ENCODE results near the gene OR1F1. TPM values are rescaled to one million over a fixed set of nuclear protein-coding genes. Genes with fewer than 3 reads are reported as not detected.

OR1F1 gene
- total RNA-seq, 1 experiment from 2014 or later = 0.44 TPM

GRCh38 chr16:3157229-3158025 is 30.6 kb upstream of the OR1F1 start (continued):
- TF ChIP-seq RELA (CRISPR knock-in tag; IDR thresholded peaks at IDR 0.05; ENCODE audit: borderline replicate concordance) = no peak

GRCh38 chr16:3158026-3158509 is 29.9 kb upstream of the OR1F1 start:
- ChIA-PET CTCF (interaction anchor here (0.5 to 6.2 kb wide), 13 partner anchors 7 to 602 kb away, joined by 3 to 95 read pairs (median 5); partner anchors contain the start of gene ZNF213), POLR2A (interaction anchor here (0.5 to 3.4 kb wide), 10 partner anchors 8 to 254 kb away, joined by 3 to 41 read pairs (median 4); partner anchors contain the start of genes ZNF213 and ZSCAN10)
- Mint-ChIP-seq H3K36me3 (no peaks in the 10 kb centered on the region), H3K27me3 (ENCODE audit: low read depth) (peaks cover 32% of the 10 kb centered on the region), H3K4me3 (peak overlapping the region; percentile 91), H3K27ac (peak overlapping the region; percentile 80), H3K9me3 (no peaks in the 10 kb centered on the region), H3K4me1 (peaks cover 6% of the 10 kb centered on the region)
- no peak for TF ChIP-seq FOXJ3 (CRISPR knock-in tag; IDR thresholded peaks at IDR 0.05; ENCODE audit: borderline replicate concordance)
- TF ChIP-seq ATF3 (CRISPR knock-in tag; conservative IDR thresholded peaks at IDR 0.05) = no peak
- no peak for TF ChIP-seq ZNF281 (CRISPR knock-in tag; IDR thresholded peaks at IDR 0.05)
- ATAC-seq (peak; percentile 2), DNase-seq (ENCODE audit: low spot score) (no peak)

- ATAC-seq = peak; percentile 52
- Mint-ChIP-seq H3K36me3 (no peaks in the 10 kb centered on the region), H3K27ac (peak overlapping the region; percentile 88), H3K9me3 (no peaks in the 10 kb centered on the region), H3K4me3 (peak overlapping the region; percentile 91), H3K4me1 (peaks cover 6% of the 10 kb centered on the region), H3K27me3 (ENCODE audit: low read depth) (peaks cover 32% of the 10 kb centered on the region)
- ChIA-PET CTCF (interaction anchor here (0.5 to 6.2 kb wide), 17 partner anchors 7 to 656 kb away, joined by 3 to 95 read pairs (median 5); partner anchors contain the start of genes ZNF213 and ZSCAN10), POLR2A (interaction anchor here (0.5 to 3.4 kb wide), 13 partner anchors 9 to 254 kb away, joined by 3 to 41 read pairs (median 4); partner anchors contain the start of genes ZNF200, ZNF213, ZNF263 and ZSCAN10)
- DNase-seq (ENCODE audit: low spot score) = peak; percentile 87
- TF ChIP-seq ATF1 (CRISPR knock-in tag; IDR thresholded peaks at IDR 0.05) (no peak), ZNF138 (CRISPR knock-in tag; conservative IDR thresholded peaks at IDR 0.05) (no peak), JUN (CRISPR knock-in tag; IDR thresholded peaks at IDR 0.05) (no peak), ZNF121 (CRISPR knock-in tag; IDR thresholded peaks at IDR 0.05) (no peak), FOXK1 (CRISPR knock-in tag; IDR thresholded peaks at IDR 0.05) (0 out of 2 replicates have a peak, but pooled peaks have one; percentile 6), CBFB (CRISPR knock-in tag; IDR thresholded peaks at IDR 0.05; ENCODE audit: low read depth) (no peak), NR1H2 (CRISPR knock-in tag; IDR thresholded peaks at IDR 0.05) (no peak), ESRRA (CRISPR knock-in tag; IDR thresholded peaks at IDR 0.05; ENCODE audit: borderline replicate concordance) (no peak), ZNF423 (CRISPR knock-in tag; IDR thresholded peaks at IDR 0.05) (peak; percentile 27; the same call in 1 of the 2 replicates), MYBL2 (CRISPR knock-in tag; IDR thresholded peaks at IDR 0.05) (no peak), OVOL2 (CRISPR knock-in tag; IDR thresholded peaks at IDR 0.05; ENCODE audit: borderline replicate concordance) (no peak)
- TF ChIP-seq, protein P1, sequence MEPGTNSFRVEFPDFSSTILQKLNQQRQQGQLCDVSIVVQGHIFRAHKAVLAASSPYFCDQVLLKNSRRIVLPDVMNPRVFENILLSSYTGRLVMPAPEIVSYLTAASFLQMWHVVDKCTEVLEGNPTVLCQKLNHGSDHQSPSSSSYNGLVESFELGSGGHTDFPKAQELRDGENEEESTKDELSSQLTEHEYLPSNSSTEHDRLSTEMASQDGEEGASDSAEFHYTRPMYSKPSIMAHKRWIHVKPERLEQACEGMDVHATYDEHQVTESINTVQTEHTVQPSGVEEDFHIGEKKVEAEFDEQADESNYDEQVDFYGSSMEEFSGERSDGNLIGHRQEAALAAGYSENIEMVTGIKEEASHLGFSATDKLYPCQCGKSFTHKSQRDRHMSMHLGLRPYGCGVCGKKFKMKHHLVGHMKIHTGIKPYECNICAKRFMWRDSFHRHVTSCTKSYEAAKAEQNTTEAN (CRISPR knock-in tag; IDR thresholded peaks at IDR 0.05) = peak; percentile 50; the same call in 1 of the 2 replicates
- TF ChIP-seq, protein P2, sequence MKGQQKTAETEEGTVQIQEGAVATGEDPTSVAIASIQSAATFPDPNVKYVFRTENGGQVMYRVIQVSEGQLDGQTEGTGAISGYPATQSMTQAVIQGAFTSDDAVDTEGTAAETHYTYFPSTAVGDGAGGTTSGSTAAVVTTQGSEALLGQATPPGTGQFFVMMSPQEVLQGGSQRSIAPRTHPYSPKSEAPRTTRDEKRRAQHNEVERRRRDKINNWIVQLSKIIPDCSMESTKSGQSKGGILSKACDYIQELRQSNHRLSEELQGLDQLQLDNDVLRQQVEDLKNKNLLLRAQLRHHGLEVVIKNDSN (CRISPR knock-in tag; IDR thresholded peaks at IDR 0.05) = no peak
- TF ChIP-seq, protein P3, sequence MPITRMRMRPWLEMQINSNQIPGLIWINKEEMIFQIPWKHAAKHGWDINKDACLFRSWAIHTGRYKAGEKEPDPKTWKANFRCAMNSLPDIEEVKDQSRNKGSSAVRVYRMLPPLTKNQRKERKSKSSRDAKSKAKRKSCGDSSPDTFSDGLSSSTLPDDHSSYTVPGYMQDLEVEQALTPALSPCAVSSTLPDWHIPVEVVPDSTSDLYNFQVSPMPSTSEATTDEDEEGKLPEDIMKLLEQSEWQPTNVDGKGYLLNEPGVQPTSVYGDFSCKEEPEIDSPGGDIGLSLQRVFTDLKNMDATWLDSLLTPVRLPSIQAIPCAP (CRISPR knock-in tag; IDR thresholded peaks at IDR 0.05) = no peak
- TF ChIP-seq, protein P4, sequence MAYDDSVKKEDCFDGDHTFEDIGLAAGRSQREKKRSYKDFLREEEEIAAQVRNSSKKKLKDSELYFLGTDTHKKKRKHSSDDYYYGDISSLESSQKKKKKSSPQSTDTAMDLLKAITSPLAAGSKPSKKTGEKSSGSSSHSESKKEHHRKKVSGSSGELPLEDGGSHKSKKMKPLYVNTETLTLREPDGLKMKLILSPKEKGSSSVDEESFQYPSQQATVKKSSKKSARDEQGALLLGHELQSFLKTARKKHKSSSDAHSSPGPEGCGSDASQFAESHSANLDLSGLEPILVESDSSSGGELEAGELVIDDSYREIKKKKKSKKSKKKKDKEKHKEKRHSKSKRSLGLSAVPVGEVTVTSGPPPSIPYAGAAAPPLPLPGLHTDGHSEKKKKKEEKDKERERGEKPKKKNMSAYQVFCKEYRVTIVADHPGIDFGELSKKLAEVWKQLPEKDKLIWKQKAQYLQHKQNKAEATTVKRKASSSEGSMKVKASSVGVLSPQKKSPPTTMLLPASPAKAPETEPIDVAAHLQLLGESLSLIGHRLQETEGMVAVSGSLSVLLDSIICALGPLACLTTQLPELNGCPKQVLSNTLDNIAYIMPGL (CRISPR knock-in tag; IDR thresholded peaks at IDR 0.05) = peak; percentile 86
These were observed 29.3 kb upstream of the OR1F1 start for GRCh38 chr16:3158510-3159314.

Measured in WTC11 (cell line).